Astrocyte of the spinal cord (primary cell): ENCODE data around the gene TMEM106C.

ENCODE experiments used
- DNase-seq: peaks from one replicate; pipeline ENCODE4 v3.0.0; 2011; ENCODE audit warnings: low read depth, low spot score
- H3K4me3 ChIP-seq: 2 replicates; pipeline ENCODE4 v1.5.1; 2011; ENCODE audit warnings: low read depth, mild to moderate bottlenecking, low read length, moderate library complexity
- CTCF ChIP-seq: IDR thresholded peaks from 2 replicates; pipeline ENCODE4 v1.5.1; 2012; ENCODE audit warnings: low read depth, mild to moderate bottlenecking, low read length, inconsistent platforms
- in situ Hi-C: cut with HindIII; loops from 2 replicates; pipeline ENCODE4 v1.10.0; 2017; ENCODE audit warnings: low sequenced_read_pairs

The TMEM106C gene

GRCh38 chr12:47982311-47982710 lies 18.9 kb downstream of the TMEM106C start:
- no peak overlapping the region for H3K4me3 ChIP-seq
- TF ChIP-seq CTCF = no peak
- no peak for DNase-seq
- in situ Hi-C loops = no loop called here

- in situ Hi-C loops = no loop called here
- no peak for DNase-seq
- TF ChIP-seq CTCF = no peak
- no peak overlapping the region for H3K4me3 ChIP-seq
Observed at GRCh38 chr12:47982770-47983169, 19.4 kb downstream of the TMEM106C start.

- in situ Hi-C loops = no loop called here
- no peak for TF ChIP-seq CTCF
- DNase-seq = no peak
- no peak overlapping the region for H3K4me3 ChIP-seq
Observed at GRCh38 chr12:47983541-47984115, 20.2 kb downstream of the TMEM106C start.

GRCh38 chr12:47984331-47984801 lies 21.0 kb downstream of the TMEM106C start:
- DNase-seq = no peak
- no peak for TF ChIP-seq CTCF
- no peak overlapping the region for H3K4me3 ChIP-seq
- in situ Hi-C loops = no loop called here

GRCh38 chr12:47985596-47986290 lies 22.3 kb downstream of the TMEM106C start:
- H3K4me3 ChIP-seq = no peak overlapping the region
- DNase-seq = no peak
- in situ Hi-C loops = no loop called here
- TF ChIP-seq CTCF = no peak

- TF ChIP-seq CTCF = no peak
Observed at GRCh38 chr12:47986291-47986660, 22.9 kb downstream of the TMEM106C start.

More at GRCh38 chr12:47986291-47986660, 22.9 kb downstream of the TMEM106C start:
- no peak overlapping the region for H3K4me3 ChIP-seq
- in situ Hi-C loops = no loop called here
- no peak for DNase-seq
